Raji (cell line): ENCODE measurements around the gene KCND2.

ENCODE experiments used
- POLR2A ChIP-seq: IDR thresholded peaks from 2 replicates; pipeline ENCODE4 v1.6.1; 2011; ENCODE audit warnings: low read depth, low read length, control low read depth; ENCODE audit not compliant: insufficient read depth

Gene KCND2

GRCh38 chr7:120436487-120437060, 163.6 kb downstream of the KCND2 start:
- TF ChIP-seq POLR2A = no peak

GRCh38 chr7:120441850-120442249, 168.9 kb downstream of the KCND2 start:
- no peak for TF ChIP-seq POLR2A

GRCh38 chr7:120442838-120443237, 169.9 kb downstream of the KCND2 start:
- TF ChIP-seq POLR2A = no peak

GRCh38 chr7:120444650-120445049, 171.7 kb downstream of the KCND2 start:
- TF ChIP-seq POLR2A = no peak

GRCh38 chr7:120445276-120445675, 172.3 kb downstream of the KCND2 start:
- no peak for TF ChIP-seq POLR2A

GRCh38 chr7:120452665-120453064, 179.7 kb downstream of the KCND2 start:
- TF ChIP-seq POLR2A = no peak

GRCh38 chr7:120456699-120457098, 183.7 kb downstream of the KCND2 start:
- no peak for TF ChIP-seq POLR2A

GRCh38 chr7:120460949-120461348, 188.0 kb downstream of the KCND2 start:
- TF ChIP-seq POLR2A = no peak

- no peak for TF ChIP-seq POLR2A
Observed at GRCh38 chr7:120462991-120463390, 190.0 kb downstream of the KCND2 start.

GRCh38 chr7:120464104-120464503, 191.1 kb downstream of the KCND2 start:
- no peak for TF ChIP-seq POLR2A

GRCh38 chr7:120467676-120468075, 194.7 kb downstream of the KCND2 start:
- no peak for TF ChIP-seq POLR2A

GRCh38 chr7:120468611-120469010, 195.6 kb downstream of the KCND2 start:
- no peak for TF ChIP-seq POLR2A

- TF ChIP-seq POLR2A = no peak
Observed at GRCh38 chr7:120472892-120473291, 199.9 kb downstream of the KCND2 start.

- TF ChIP-seq POLR2A = no peak
Observed at GRCh38 chr7:120473352-120473751, 200.4 kb downstream of the KCND2 start.

- no peak for TF ChIP-seq POLR2A
Observed at GRCh38 chr7:120475994-120476393, 203.0 kb downstream of the KCND2 start.

GRCh38 chr7:120480472-120480871, 207.5 kb downstream of the KCND2 start:
- no peak for TF ChIP-seq POLR2A

GRCh38 chr7:120480930-120481329, 208.0 kb downstream of the KCND2 start:
- TF ChIP-seq POLR2A = no peak
